ENCODE data around the gene CCN6.

DNA sequence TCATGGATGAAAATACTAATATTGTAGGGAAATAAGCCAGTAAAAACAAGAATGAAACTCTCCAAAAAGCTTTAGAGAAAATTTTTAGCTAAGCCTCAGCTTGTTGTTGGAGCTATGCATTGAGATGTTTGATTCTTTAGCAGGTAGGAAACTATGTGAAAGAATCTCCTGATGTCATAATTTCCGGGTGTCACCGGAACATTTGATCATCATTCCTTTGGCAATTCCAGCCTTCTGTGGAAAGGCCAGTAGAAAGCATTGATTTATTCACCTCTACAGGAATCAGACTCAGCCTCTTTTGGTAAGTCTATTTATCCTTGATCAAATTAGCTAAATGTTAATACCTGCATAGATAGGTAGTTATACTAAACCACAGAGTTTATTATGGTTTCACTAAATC is 43.0 kb downstream of the CCN6 start:
- TF ChIP-seq, protein P1, sequence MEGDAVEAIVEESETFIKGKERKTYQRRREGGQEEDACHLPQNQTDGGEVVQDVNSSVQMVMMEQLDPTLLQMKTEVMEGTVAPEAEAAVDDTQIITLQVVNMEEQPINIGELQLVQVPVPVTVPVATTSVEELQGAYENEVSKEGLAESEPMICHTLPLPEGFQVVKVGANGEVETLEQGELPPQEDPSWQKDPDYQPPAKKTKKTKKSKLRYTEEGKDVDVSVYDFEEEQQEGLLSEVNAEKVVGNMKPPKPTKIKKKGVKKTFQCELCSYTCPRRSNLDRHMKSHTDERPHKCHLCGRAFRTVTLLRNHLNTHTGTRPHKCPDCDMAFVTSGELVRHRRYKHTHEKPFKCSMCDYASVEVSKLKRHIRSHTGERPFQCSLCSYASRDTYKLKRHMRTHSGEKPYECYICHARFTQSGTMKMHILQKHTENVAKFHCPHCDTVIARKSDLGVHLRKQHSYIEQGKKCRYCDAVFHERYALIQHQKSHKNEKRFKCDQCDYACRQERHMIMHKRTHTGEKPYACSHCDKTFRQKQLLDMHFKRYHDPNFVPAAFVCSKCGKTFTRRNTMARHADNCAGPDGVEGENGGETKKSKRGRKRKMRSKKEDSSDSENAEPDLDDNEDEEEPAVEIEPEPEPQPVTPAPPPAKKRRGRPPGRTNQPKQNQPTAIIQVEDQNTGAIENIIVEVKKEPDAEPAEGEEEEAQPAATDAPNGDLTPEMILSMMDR (conservative IDR thresholded peaks at IDR 0.05) = no peak
- TF ChIP-seq ZFX (IDR thresholded peaks at IDR 0.05) = no peak
